ENCODE data around the gene PFN4. TPM values are rescaled to one million over a fixed set of nuclear protein-coding genes. Genes with fewer than 3 reads are reported as not detected.

The PFN4 gene
- total RNA-seq, 1 experiment from 2014 or later = not detected

- TF ChIP-seq TCF7L2 (IDR thresholded peaks at IDR 0.05; ENCODE audit: borderline replicate concordance, extremely low read depth, insufficient read depth, insufficient read length) = no peak
Observed at GRCh38 chr2:24153478-24153877, 30.3 kb upstream of the PFN4 start (continued).

DNA sequence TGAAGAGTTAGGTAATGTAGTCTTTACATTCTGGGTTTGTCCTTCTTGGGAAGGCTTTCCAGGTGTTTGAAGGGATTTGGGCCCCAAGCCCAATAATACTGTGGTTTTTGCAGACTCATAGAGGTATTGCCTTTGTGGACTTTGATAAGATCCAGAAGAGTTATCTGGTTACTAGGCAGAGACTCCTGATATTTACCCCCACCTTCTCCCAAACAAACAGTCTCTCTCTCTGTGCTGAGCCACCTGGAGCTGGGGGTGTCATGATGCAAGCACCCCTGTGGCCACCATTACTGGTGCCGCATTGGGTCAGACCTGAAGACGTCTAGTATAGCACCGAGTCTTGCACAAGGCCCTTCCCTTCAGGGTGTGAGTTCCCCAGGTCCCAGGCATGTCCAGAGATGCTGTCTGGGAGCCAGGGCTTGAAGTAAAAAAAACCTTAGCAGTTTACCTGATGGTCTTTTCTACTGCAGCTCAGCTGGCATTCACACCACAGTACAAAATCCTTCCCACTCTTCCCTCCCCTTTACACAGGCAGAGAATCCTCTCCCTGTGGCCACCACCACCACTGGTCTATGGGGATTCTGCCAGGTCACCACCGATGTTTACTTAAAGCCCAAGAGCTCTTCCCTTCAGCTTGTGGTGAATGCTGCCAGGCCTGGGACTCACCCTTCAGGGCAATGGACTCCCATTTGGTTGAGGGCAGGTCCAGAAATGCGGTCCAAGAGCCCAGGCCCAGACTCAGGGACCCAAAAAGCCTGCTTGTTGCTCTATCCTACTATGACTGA, 29.5 kb upstream of the PFN4 start:
- ChIA-PET POLR2A (no interaction called here), CTCF (no interaction called here), RAD21 (ENCODE audit: low non-redundant PET in 1 of 2, low total read pairs in 2 of 2, uncharacterized antibody in 2 of 2, unreplicated experiment in 2 of 2) (no interaction called here)
- Histone ChIP-seq H2AFZ (ENCODE audit: low read depth, low read length, poor library complexity, severe bottlenecking) (no peak overlapping the region), H3K9me3 (ENCODE audit: control insufficient read depth in 1 of 2, insufficient read depth in 1 of 2, low read depth in 1 of 2, low read length in 2 of 2) (peaks cover 0 to 4% of the 10 kb centered on the region in 2 experiments; a peak in 1 of 4 replicates), H3K4me1 (ENCODE audit: control insufficient read depth in 1 of 2, insufficient read depth in 2 of 2, low read length in 2 of 2) (no peaks in the 10 kb centered on the region), H3K4me3 (replicated peaks in 1 of 2; ENCODE audit: low read depth in 1 of 2, low read length in 2 of 2) (no peak overlapping the region), H3K79me2 (ENCODE audit: insufficient read depth, low read length) (no peaks in the 10 kb centered on the region), H3K27ac (ENCODE audit: low read depth, low read length) (no peak overlapping the region), H4K20me1 (ENCODE audit: insufficient read depth) (no peaks in the 10 kb centered on the region), H3K36me3 (ENCODE audit: control insufficient read depth in 1 of 2, insufficient read depth in 2 of 2, low read length in 2 of 2) (no peaks in the 10 kb centered on the region), H3K4me2 (ENCODE audit: low read length) (no peak overlapping the region), H3K9ac (ENCODE audit: low read length) (no peak overlapping the region), H3K27me3 (ENCODE audit: insufficient read depth, low read length) (no peaks in the 10 kb centered on the region), H3K9me2 (ENCODE audit: insufficient read depth) (no peaks in the 10 kb centered on the region)
- DNase-seq (ENCODE audit: low read depth, low spot score) = no peak
- no peak for ATAC-seq
- BruUV-seq (replicated peaks) = no TSS peak
- TF ChIP-seq, protein P1, sequence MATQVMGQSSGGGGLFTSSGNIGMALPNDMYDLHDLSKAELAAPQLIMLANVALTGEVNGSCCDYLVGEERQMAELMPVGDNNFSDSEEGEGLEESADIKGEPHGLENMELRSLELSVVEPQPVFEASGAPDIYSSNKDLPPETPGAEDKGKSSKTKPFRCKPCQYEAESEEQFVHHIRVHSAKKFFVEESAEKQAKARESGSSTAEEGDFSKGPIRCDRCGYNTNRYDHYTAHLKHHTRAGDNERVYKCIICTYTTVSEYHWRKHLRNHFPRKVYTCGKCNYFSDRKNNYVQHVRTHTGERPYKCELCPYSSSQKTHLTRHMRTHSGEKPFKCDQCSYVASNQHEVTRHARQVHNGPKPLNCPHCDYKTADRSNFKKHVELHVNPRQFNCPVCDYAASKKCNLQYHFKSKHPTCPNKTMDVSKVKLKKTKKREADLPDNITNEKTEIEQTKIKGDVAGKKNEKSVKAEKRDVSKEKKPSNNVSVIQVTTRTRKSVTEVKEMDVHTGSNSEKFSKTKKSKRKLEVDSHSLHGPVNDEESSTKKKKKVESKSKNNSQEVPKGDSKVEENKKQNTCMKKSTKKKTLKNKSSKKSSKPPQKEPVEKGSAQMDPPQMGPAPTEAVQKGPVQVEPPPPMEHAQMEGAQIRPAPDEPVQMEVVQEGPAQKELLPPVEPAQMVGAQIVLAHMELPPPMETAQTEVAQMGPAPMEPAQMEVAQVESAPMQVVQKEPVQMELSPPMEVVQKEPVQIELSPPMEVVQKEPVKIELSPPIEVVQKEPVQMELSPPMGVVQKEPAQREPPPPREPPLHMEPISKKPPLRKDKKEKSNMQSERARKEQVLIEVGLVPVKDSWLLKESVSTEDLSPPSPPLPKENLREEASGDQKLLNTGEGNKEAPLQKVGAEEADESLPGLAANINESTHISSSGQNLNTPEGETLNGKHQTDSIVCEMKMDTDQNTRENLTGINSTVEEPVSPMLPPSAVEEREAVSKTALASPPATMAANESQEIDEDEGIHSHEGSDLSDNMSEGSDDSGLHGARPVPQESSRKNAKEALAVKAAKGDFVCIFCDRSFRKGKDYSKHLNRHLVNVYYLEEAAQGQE (IDR thresholded peaks at IDR 0.05; ENCODE audit: low read depth) = no peak
- TF ChIP-seq ATF3 (IDR thresholded peaks at IDR 0.05) (no peak), TCF7L2 (IDR thresholded peaks at IDR 0.05; ENCODE audit: borderline replicate concordance, extremely low read depth, insufficient read depth, insufficient read length) (no peak), ELF1 (IDR thresholded peaks at IDR 0.05; ENCODE audit: borderline replicate concordance, low read depth) (no peak), YY1 (IDR thresholded peaks at IDR 0.05; ENCODE audit: extremely low read depth, insufficient replicate concordance, low read depth, low read length) (no peak), POLR2AphosphoS5 (IDR thresholded peaks at IDR 0.05; ENCODE audit: low read depth, low read length) (no peak), JUND (IDR thresholded peaks at IDR 0.05) (no peak), POLR2A (IDR thresholded peaks at IDR 0.05; ENCODE audit: borderline replicate concordance, extremely low read depth, insufficient read depth, insufficient read length) (no peak), EZH2 (IDR thresholded peaks at IDR 0.05) (no peak)
- TF ChIP-seq, protein P2, sequence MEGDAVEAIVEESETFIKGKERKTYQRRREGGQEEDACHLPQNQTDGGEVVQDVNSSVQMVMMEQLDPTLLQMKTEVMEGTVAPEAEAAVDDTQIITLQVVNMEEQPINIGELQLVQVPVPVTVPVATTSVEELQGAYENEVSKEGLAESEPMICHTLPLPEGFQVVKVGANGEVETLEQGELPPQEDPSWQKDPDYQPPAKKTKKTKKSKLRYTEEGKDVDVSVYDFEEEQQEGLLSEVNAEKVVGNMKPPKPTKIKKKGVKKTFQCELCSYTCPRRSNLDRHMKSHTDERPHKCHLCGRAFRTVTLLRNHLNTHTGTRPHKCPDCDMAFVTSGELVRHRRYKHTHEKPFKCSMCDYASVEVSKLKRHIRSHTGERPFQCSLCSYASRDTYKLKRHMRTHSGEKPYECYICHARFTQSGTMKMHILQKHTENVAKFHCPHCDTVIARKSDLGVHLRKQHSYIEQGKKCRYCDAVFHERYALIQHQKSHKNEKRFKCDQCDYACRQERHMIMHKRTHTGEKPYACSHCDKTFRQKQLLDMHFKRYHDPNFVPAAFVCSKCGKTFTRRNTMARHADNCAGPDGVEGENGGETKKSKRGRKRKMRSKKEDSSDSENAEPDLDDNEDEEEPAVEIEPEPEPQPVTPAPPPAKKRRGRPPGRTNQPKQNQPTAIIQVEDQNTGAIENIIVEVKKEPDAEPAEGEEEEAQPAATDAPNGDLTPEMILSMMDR (IDR thresholded peaks at IDR 0.05 in 2 of 3, conservative IDR thresholded peaks at IDR 0.05 in 1 of 3; ENCODE audit: borderline replicate concordance in 1 of 3, insufficient read depth in 1 of 3, low read depth in 2 of 3, low read length in 2 of 3) = no peak
- intact Hi-C loops (cut with micrococcal nuclease) = no loop called here

Data from HCT116 (cell line).